SH-SY5Y (cell line): ENCODE data around the gene TECPR1.

Experiments used
- GATA2 ChIP-seq: IDR thresholded peaks from 2 replicates; pipeline ENCODE4 v1.6.1; 2011; ENCODE audit warnings: mild to moderate bottlenecking, low read depth, low read length
- GATA3 ChIP-seq: IDR thresholded peaks from 2 replicates; pipeline ENCODE4 v1.6.1; 2011; ENCODE audit warnings: low read depth, mild to moderate bottlenecking, low read length, moderate library complexity

The TECPR1 gene

DNA sequence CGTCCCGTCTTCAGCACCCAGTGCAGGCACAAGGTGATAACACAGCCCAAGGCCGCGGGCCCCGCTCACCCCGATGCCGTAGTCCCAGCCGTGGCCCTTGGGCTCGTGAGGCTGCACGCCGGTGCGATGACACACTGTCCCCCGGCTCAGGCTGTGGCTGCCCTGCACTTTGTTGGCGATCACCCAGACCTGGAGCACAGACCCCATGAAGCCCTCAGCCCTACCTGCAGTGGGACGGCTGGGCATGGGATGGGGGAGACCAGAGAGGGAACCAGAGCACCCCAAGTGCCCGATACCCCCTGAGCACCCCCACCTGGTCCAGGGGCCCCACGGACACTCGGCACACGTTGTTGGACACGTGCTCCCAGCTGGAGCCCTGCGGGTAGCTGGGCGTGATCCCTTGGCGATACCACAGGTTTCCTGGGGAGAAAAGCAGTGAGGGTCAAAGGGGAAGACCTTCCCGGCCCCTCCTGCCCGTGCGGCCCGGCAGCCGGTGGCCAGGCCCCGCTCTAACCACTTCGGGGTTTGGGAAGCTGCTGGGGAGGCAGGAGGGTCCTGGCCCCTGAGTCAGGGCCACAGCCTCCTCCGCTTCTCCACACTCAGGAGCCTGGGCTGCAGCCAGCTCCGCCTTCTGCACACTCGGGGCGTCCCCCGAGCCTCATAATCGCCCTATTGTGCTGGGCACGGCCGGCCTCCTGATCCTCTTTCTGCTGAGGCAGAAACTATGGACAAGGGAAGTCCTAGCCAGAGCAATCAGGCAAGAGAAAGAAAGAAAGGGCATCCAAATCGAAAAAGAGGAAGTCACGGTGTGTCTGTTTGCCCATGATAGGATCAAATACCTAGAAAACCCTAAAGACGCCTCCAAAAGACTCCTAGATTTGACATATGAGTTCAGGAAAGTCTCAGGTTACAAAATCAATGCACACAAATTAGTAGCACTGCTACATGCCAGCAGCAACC lies 34.1 kb downstream of the TECPR1 start:
- TF ChIP-seq GATA3, result no peak
- TF ChIP-seq GATA2, result no peak

DNA sequence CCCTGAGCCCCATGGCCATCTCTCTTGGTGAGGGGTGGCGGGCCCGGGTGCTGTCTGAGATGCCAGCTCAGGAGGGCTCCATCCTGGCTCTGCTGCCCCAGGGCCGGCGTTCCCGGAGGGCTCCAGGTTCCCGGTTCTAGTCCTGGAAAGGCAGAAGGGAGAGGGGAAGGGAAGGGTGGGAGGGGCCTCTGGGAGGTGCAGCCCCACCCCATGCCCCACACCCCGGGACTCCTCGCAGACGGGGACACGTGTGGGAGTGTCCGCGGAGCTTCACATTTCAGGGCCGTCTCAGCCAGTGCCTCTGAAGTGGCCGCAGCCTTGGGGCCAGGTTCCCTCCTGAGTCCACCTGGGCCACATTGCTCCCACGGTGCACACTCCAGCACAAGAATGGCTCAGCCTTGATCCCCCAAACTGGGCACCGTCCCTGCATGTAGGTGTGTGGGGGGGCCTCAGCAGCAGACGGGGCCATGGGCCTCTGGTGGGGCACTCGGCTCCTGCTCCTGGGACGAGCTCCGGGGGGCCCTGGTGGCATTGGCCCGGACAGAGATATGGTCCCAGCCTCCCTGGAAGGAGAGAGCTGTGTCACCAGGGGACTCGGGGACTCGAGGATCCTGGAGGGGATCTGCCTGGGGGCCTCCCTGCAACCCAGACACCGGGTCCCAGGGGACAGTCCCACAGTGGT lies 35.0 kb downstream of the TECPR1 start:
- TF ChIP-seq GATA3 (no peak), GATA2 (no peak)

DNA sequence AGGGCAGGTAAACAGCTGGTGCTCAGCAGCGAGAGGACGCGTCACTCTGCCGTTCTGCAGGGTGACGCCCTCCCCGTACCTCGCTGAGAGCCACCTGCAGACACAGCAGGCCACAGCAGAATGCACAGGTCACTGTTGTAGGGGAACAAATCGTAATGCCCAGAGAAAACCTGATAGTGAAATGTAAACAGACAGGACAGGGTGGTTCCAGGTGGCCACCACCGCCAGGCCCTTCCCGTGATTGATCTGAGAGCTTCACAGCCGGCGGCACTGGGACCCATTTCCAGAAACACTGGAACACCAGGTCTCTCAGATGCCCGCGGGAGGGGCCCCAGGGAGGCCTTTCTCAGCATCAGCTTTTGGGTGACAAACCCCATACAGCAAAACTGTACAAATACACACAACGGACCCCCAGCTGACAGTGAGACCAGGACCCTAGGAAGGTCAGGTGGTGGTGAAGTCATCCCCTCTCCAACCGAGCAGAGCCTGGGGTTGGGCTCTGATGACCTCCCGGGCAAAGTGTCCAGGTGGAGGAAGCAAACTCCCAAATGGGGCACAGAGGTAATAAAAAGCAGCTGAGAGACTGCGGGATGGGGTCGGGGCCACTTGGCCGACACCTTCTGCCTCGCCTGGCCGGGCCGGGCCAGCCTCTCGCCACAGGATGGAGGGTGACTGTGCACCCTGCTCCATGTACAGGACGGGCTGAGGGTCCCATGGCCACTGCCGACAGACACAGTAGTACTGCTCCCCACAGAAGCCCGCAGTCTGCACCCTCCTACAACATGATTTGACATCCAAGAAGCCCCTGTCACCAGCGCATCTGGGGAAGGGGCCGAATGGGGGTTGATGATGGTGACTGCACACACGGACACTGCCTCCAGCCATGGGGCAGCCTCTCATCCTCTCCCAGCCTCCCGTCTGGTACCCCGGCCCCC lies 36.2 kb downstream of the TECPR1 start:
- no peak for TF ChIP-seq GATA2

DNA sequence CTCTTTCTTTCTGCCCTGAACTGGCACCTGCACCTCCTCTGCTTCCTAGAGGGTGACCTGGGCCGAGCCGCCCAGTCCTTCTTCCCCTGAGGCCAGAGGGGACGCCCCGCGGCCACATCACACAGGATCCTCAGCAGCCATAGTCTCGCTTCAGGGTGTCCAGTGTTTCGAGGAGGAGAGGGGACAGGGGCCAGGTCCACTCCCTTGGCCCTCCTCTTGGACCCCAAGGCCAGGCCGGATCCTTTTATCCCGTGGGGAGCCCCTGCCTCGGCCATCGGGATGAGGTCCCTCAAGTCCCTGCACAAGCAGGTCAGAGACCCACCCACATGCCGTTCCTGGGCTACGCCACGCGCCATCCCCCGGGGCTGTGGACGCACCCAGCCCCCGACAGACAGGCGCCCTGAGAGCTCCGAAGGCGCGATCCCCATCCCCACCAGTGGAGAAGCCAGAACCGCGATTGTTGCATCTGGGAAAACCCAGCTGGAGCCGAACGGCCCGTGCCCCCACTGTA lies 37.2 kb downstream of the TECPR1 start:
- TF ChIP-seq GATA3 (no peak), GATA2 (no peak)

DNA sequence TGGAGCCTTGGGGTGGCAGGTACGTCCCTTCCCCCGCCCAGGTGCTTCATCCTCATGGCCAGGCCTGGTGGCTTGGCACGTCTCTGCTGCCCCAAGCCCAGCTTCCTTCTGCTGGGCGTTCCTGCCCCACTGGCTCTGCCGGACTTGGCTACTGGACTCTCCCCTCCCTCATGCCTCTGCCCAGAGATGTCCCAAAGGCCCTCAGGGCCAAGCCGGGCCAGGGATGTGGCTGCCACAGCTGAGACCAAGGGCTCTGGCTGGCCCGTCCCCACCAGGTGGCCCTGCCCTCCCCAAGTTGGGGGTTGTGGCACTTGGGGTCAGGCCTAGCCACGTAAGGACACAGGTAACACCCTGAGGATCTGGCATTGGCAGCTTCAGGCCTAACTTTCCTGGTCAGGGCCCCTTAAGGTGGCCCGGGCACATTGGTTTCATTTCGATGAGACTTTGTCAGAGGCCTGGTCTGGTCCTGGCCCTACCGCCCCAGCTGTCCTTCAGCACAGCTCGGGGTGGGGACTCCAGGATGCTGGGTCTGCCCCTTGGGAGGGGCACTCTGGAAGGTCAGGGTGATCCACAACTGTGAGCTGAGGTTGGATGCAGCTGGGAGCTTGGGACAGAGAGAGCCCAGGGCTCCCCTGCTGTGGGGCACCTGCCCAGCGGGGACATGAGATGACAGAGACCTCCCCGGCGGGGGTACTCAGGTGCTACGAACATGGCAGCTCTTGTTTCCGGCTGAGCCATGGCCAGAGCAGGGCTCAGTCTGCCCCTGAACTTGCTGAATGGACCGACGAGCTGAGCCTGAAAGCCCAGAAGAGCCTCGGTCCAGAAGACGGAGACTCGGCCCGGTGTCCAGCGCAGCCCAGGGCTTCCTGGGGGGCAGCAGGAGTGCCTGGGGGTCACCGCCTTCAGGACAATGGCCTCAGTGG lies 37.9 kb downstream of the TECPR1 start:
- TF ChIP-seq GATA3, result no peak
- TF ChIP-seq GATA2, result no peak

DNA sequence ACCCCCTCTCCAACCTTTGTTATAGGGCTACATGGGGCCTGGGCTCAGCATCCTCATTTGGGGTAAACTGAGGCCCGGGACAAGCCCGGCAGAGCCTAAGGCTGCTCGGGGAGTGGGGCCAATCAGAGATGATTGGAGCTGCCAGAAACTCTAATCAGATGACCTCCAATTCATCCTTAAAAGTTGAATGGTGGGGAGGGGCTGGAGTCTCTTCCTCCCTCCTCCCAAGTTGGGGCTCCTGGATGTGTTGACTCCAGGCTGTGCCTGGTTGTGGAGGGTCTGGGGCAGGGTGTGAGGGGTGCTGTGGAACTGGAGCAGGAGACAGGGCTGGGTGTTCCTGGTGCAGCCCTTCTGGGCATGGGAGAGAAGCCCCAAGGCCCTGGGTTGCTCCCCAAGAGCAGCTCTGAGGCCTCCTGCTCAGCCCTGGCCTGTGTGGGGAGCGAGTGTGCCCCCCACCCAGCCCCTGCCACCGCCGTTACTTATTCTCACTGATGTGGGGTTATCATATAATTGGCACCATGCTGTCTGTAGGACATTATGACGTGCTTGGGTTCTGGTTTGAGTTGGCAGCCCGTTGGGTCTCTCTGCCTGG lies 38.6 kb downstream of the TECPR1 start:
- TF ChIP-seq GATA3, result no peak

DNA sequence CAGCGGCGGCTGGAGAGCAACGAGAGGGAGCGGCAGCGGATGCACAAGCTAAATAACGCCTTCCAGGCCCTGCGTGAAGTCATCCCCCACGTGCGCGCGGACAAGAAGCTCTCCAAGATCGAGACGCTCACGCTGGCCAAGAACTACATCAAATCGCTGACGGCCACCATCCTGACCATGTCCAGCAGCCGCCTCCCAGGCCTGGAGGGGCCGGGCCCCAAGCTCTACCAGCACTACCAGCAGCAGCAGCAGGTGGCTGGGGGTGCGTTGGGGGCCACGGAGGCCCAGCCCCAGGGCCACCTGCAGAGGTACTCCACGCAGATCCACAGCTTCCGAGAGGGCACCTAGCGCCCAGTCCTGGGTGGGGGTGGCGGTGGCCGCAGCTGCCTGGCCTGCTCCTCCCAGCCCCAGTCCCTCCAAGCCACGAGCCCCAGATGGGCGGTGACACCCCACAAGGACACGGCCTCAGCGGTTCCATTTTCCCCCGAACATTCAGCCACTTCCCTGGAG lies 39.4 kb downstream of the TECPR1 start:
- TF ChIP-seq GATA3, result no peak
- TF ChIP-seq GATA2, result no peak

DNA sequence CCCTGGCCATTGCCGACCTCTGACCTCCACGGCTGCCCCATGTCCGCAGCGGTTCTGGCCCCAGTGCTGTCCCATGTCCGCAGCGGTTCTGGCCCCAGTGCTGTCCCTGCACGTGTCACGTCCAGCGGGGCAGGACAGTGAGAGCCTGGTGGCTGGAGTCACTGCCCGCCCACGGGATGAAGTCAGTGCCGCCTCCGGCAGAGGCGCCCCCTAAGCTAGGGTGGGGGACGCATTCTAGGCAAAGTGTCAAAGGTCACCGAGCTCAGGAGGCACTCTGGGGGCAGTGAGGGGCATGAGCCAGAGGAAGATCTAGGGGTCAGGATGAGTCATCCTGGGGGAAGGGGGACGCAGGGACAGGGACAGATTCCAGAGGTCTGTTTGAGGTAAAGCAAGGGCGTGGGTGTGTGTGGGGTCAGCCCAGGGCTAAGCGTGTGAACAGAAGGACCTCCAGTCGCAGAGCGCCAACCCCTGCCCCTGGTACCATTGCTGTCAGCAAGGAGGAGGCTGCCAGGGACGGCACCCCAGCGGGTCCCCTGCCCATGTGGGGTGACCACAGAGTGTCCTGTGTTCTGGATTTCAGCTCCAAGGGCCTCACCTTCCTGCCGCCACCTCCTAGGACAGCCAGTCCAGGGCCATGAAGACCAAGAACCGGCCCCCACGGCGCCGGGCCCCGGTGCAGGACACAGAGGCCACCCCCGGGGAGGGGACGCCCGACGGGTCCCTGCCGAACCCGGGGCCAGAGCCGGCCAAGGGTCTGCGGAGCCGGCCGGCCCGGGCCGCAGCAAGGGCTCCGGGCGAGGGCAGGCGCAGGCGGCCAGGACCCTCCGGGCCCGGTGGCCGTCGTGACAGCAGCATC lies 40.1 kb downstream of the TECPR1 start:
- TF ChIP-seq GATA3, result no peak
- no peak for TF ChIP-seq GATA2

DNA sequence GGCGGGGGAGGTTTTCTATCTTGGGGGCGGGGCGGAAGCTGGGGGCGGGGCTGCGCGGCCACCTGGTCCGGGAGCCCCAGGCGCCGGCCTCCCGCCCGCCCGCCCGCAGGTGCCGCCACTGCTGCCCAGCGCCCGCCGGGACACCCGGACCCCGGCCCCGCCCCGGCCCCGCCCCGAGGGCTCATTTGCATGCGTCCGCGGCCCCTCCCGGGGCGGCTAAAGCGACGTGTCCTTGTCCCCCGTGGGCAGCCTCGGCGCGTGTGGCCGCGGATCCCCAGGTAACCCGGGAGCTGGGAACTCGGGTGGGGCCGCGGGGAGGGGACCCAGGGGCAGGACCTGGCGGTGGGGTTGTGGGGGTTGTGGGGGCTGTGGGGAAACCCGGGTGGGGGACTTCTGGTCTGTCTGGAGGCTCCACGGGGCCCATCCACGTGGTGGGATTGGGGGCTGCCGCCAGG lies 40.8 kb downstream of the TECPR1 start, which contains the start of gene BHLHA15:
TSS of gene BHLHA15 (plus strand) at position 219 of the 455 bp plus-strand sequence. CDS start 871 bp downstream, outside the sequence.
- TF ChIP-seq GATA3, result no peak
- no peak for TF ChIP-seq GATA2

DNA sequence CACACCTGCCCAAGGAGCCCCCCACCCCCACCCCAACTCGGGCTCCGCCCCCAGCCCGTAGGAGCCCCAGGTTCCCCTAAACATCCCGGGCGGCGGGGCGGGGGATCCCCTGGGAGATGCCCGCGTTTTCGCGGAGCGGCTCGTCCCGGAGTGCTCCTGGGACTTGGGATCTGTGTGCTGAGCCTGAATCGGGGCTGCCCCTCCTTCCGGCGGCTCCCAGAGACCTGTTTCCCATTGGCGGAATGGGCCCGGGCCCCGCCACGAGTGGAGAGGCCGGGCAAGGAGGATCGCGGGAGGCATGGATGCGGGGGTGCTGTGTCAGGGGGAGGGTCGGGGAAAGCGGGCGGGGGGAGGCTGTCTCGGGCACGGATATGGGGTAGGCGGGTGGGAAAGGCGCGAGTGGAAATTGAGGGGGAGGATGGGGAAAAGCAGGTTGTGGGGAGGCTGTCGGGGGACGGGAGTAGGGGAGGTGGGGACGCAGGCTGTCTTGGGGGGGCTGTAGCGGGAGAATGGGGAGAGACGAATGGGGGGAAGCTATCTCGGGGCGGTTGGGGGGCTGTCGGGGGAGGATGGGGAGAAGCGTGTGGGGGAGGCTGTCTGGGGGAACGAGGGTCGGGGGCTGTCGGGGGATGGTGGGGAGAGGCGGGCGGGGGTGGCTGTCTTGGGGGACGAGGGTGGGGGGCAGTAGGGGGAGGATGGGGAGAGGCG lies 41.4 kb downstream of the TECPR1 start:
- TF ChIP-seq GATA2, result no peak
- TF ChIP-seq GATA3, result no peak

DNA sequence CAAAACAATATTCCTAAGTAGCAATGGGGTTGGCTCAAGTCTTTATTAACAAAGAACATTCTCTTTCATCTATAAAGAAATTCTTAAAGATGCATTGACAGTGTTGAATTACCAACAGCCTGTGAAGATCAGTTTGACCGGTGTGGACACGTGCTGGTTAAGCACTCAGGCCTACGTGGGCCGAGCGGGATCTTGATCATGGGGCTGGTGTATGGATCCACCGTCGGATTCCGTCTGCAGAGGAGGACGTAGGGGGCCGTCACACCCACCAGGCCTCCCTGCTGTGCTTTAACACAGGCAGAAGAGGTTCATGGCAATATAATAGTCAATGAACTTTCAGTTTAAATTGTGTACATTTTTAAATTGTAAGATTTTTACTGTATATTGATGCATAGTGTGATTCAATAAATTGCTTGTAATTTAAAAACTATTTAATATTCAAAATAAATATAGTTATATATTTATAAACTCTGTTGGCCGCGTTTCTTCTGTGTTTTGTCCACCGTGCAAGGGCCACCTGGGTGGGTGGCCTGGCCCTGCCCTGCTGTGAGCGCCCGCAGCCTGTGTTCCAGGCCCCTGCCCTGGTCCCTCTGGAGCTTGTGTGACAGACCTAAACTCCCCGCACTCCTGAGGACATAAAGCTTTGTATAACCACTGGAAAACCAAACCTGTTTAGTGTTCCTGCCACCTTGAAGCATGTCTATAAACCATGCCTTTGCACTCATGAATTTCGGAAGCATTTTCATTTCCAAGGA lies 42.7 kb downstream of the TECPR1 start:
- TF ChIP-seq GATA3 (no peak), GATA2 (no peak)
